Epithelial cell of prostate (primary cell): ENCODE measurements around the gene CLSTN2.
A peak's percentile ranks its signal among the peaks of the same experiment; 100 is the strongest.

Experiments
- DNase-seq: peaks from one replicate; pipeline ENCODE4 v3.0.0-alpha.2; 2011; ENCODE audit warnings: low read depth, low spot score
- H3K27ac ChIP-seq: fragments of 450-650 bp; 2 replicates; pipeline ENCODE4 v1.5.1; 2017; ENCODE audit warnings: mild to moderate bottlenecking

CLSTN2 gene

GRCh38 chr3:140501061-140501769 is 566.2 kb downstream of the CLSTN2 start:
- no peak overlapping the region for H3K27ac ChIP-seq
- no peak for DNase-seq

- DNase-seq, result no peak
- H3K27ac ChIP-seq, result no peak overlapping the region
Measured at GRCh38 chr3:140501770-140502364, 566.9 kb downstream of the CLSTN2 start.

GRCh38 chr3:140505213-140505612 is 570.2 kb downstream of the CLSTN2 start:
- DNase-seq, result no peak
- H3K27ac ChIP-seq, result no peak overlapping the region

GRCh38 chr3:140505876-140506275 is 570.9 kb downstream of the CLSTN2 start:
- DNase-seq, result no peak
- no peak overlapping the region for H3K27ac ChIP-seq

- no peak for DNase-seq
- H3K27ac ChIP-seq, result no peak overlapping the region
Measured at GRCh38 chr3:140508550-140508949, 573.6 kb downstream of the CLSTN2 start.

- H3K27ac ChIP-seq, result no peak overlapping the region
- DNase-seq, result no peak
Measured at GRCh38 chr3:140509534-140509933, 574.5 kb downstream of the CLSTN2 start.

DNA sequence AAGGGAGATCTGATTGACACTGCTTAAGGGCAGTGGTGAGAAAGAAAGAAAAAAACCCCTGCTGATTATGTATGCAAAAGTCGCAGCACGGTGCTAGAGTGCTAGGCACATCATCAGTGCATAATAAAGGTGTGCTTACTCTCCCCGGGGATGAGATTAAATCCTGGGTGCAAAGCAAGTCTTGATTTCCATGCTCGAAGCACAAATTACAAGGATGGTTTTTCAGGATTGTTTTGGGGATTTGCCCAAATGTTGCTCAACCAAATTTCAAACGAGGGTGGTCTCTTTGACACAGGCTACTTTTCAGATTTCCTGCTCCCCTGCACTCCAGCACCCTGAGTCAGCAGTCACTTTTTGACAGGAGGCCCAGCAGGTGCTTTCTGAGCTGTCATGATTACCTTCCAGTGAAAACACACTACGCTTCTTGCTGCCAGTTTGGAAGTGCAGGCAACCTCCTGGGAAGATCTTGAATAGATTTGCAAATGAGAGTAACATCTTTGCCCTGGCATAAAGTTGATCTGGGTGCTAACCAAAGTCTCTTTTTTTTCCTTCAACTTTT is 575.4 kb downstream of the CLSTN2 start:
- DNase-seq, result no peak
- no peak overlapping the region for H3K27ac ChIP-seq

DNA sequence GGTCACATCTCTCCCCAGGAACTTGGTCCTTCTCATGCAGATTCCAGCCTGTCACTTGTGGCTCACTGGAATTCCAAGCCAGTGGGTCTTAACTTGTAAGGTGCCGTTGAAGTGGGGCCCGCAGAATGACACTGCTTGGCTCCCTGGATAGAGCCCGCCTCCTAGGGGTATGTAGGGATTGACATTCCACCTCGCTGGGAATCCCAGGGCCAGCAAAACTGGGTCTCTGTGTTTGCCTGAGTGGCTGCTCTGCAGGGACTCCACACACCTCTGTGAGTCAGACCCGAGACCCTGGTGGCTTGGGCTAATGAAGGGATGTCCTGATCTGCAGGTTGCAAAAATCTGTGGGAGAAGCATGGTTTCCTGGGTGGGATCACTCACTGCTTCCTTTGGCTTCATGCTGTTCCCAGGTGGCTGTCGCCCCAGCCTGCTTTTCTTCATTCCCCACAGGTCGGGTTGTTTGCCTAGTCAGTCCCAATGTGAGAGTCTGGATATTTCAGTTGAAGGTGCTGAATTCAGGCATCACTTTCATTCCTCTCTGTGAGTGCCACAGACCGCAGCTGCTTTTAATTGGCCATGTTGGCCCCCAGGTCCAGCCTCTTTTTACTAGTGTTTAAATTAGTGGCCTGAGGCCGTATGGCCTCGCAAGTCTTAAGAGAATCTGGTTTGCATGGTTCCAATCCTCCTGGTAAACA is 586.9 kb downstream of the CLSTN2 start:
- H3K27ac ChIP-seq, result no peak overlapping the region
- no peak for DNase-seq

DNA sequence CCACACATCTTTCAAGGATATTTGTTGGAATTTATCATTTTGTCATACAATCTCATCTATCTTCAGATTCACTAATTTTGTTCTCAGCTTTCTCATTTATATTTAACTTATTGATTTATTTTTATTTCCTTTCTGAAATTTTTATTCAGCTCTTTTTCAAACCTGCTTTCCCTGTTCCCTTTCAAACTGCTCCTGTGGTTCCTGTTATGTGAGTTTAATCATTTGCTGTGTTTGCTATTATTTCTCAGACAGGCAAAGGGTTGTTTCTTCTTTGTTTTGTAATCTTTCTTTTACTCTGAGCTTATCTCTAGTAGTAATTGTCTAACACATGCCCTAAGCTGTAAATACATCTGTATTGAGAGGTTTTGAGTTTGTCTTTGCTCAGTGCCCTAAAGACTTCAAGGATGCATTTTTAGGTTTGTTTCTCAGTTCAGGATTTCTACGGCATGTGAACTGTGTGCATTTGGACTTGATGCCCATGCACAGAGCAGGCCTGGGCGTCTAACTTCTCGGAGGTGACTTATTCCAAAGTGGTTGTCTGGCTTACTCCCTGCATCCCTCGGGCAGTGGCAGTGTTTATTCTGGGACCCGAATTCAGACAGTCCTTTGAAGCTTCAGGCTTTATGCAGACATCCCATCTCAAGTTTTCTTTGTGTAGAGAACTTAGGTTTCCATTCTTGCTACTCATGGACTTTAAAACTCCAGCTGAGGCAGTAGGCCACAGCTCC is 587.8 kb downstream of the CLSTN2 start:
- no peak for DNase-seq
- H3K27ac ChIP-seq, result no peak overlapping the region

- no peak for DNase-seq
- no peak overlapping the region for H3K27ac ChIP-seq
Measured at GRCh38 chr3:140523600-140523999, 588.6 kb downstream of the CLSTN2 start.

- no peak overlapping the region for H3K27ac ChIP-seq
- no peak for DNase-seq
Measured at GRCh38 chr3:140527156-140527555, 592.2 kb downstream of the CLSTN2 start.

DNA sequence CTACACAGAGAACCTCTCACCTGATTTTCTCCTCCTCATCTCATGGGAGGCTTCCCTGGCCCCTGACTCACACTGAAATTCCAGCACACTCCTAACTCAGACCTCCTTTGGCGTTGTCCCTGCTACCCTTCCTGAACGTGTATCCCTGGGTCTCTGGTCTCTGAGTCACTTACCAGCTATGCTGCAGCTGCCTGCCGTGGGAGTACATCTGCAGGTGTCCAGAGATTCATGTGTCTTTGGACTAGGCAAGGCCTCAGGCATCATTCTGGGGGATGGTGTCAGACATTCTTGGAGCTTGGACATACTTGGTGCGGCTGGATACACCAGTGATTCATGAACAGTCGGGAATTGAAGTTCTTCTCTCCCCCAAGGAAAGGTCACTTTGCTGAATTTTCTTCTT is 594.1 kb downstream of the CLSTN2 start:
- peak overlapping the region; percentile 40 for H3K27ac ChIP-seq
- peak; percentile 87 for DNase-seq

- peak overlapping the region; percentile 40 for H3K27ac ChIP-seq
- no peak for DNase-seq
Measured at GRCh38 chr3:140529558-140529957, 594.6 kb downstream of the CLSTN2 start.

DNA sequence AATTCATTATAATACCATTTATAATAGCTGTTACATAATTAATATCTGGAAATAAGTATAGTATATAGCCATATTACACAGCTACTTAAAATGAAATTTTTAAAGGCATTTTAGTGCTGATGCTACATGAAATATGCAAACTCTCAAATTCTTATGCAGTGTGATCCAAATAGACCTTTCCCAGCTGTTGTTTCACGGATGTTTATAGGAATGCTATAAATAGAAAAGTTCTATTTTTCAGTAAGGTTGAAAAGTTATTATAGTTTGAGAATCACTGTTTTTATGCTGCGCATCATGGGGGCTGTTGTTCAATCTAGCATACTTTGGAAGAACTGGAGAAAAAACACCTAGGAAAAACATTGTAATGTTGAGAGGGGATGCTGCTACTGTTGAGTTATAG is 595.1 kb downstream of the CLSTN2 start:
- DNase-seq, result no peak
- no peak overlapping the region for H3K27ac ChIP-seq

- no peak overlapping the region for H3K27ac ChIP-seq
- DNase-seq, result no peak
Measured at GRCh38 chr3:140530603-140531002, 595.6 kb downstream of the CLSTN2 start.

DNA sequence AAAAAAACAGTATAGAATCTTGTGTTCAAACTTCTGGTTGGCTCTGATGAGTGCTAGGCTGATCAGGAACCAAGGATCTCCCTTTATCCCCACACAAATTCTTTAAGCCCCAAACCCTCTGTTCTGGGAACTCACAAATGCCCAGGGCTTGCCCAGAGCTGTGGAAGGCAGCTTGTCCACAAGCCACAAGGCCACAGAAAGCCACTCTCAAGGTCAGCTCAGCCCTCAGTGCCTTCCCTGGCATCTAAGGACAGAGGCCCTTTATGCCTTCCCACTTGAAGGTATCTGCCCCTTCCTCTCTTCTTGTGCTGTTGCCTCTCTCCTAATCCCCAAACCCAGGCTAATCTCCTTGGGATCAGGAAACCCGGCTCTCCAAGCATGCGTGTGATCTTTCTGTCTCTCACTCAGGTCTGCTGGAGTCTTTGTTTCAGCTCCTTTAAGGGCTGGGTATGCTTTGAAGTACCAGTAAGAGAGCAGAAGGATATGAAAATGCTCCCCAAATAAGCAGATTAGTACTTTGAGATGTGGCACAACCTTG is 597.9 kb downstream of the CLSTN2 start:
- DNase-seq, result no peak
- H3K27ac ChIP-seq, result no peak overlapping the region

GRCh38 chr3:140536926-140537726 is 602.1 kb downstream of the CLSTN2 start:
- DNase-seq, result no peak
- H3K27ac ChIP-seq, result no peak overlapping the region

DNA sequence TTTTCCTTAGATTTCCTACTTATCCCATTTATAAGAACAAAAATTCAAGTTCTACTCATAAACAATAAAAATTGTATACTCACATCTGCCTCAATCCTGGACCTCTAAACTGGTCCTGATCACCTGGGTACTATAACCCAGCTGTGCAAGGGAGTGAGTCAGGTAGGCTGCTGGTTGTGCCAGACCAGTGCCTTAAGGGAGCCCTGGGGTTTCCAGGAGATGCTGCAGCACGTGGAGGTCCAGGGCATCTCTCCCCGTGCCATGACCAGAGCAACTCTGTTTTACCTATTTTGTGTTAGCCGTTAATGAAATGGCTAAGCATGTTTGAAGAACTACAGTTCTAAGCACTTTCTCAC is 602.7 kb downstream of the CLSTN2 start:
- no peak overlapping the region for H3K27ac ChIP-seq
- DNase-seq, result no peak

GRCh38 chr3:140540262-140540661 is 605.3 kb downstream of the CLSTN2 start:
- H3K27ac ChIP-seq, result no peak overlapping the region
- no peak for DNase-seq
